Stimulated activated CD4-positive, alpha-beta T cell treated with anti-CD3 and anti-CD28 coated beads, Interleukin-12 subunit alpha, Interleukin-12 subunit beta, amount 100 ng/mL, for 48 hours (primary cell): ENCODE results near the gene TMEM196.
A peak's percentile ranks its signal among the peaks of the same experiment; 100 is the strongest.
"Not testable (repeated sequence)": the region's sequence is repeated elsewhere in the genome, so short reads cannot be mapped to it uniquely, and the experiment has no call there.

Source experiments
- DNase-seq, 3 donors: peaks; one replicate each; pipeline ENCODE4 v3.0.0-alpha.2; 2020; ENCODE audit warnings: low read depth in 2 of 3, low spot score in 1 of 3

TMEM196 gene

GRCh38 chr7:19708397-19709248 lies 64.8 kb downstream of the TMEM196 start, which contains the start of gene POLR1F:
POLR1F (minus strand) TSS chr7:19709037; CDS start chr7:19709016, 21 bp downstream.
- peak; percentile 86 to 96 (median 91) for DNase-seq

GRCh38 chr7:19707240-19707639 lies 66.2 kb downstream of the TMEM196 start:
- DNase-seq, result no peak

- DNase-seq, result no peak
These were observed 67.8 kb downstream of the TMEM196 start for GRCh38 chr7:19705663-19706062.

GRCh38 chr7:19701471-19701870 lies 71.9 kb downstream of the TMEM196 start:
- DNase-seq, result no peak

- DNase-seq, result no peak
These were observed 72.5 kb downstream of the TMEM196 start for GRCh38 chr7:19700936-19701335.

GRCh38 chr7:19698331-19698730 lies 75.1 kb downstream of the TMEM196 start:
- no peak for DNase-seq

GRCh38 chr7:19696926-19697325 lies 76.5 kb downstream of the TMEM196 start:
- DNase-seq, result no peak

- no peak for DNase-seq
These were observed 81.1 kb downstream of the TMEM196 start for GRCh38 chr7:19692111-19692828.

GRCh38 chr7:19690736-19691135 lies 82.7 kb downstream of the TMEM196 start:
- DNase-seq, result no peak

GRCh38 chr7:19689130-19689529 lies 84.3 kb downstream of the TMEM196 start:
- DNase-seq, result not testable (repeated sequence)

GRCh38 chr7:19681596-19681995 lies 91.8 kb downstream of the TMEM196 start:
- DNase-seq, result no peak

GRCh38 chr7:19677180-19677579 lies 96.2 kb downstream of the TMEM196 start:
- DNase-seq, result no peak

GRCh38 chr7:19675816-19676215 lies 97.6 kb downstream of the TMEM196 start:
- DNase-seq, result no peak

GRCh38 chr7:19674266-19674960 lies 99.0 kb downstream of the TMEM196 start:
- DNase-seq, result no peak

- DNase-seq, result no peak
These were observed 102.6 kb downstream of the TMEM196 start for GRCh38 chr7:19670806-19671205.
